T-helper 2 cell (primary cell): ENCODE results near the gene SCAF11.
"Not testable (repeated sequence)": the region's sequence is repeated elsewhere in the genome, so short reads cannot be mapped to it uniquely, and the experiment has no call there.

Experiments used
- DNase-seq, 5 experiments: peaks; one replicate each; pipeline versions ENCODE4 v3.0.0 to v3.0.0-alpha.2; 2012 to 2022
- total RNA-seq, 2 donors: gene quantifications; one replicate each; lab custom pipeline; 2026; lab: John Stamatoyannopoulos, UW

The SCAF11 gene, protein sequence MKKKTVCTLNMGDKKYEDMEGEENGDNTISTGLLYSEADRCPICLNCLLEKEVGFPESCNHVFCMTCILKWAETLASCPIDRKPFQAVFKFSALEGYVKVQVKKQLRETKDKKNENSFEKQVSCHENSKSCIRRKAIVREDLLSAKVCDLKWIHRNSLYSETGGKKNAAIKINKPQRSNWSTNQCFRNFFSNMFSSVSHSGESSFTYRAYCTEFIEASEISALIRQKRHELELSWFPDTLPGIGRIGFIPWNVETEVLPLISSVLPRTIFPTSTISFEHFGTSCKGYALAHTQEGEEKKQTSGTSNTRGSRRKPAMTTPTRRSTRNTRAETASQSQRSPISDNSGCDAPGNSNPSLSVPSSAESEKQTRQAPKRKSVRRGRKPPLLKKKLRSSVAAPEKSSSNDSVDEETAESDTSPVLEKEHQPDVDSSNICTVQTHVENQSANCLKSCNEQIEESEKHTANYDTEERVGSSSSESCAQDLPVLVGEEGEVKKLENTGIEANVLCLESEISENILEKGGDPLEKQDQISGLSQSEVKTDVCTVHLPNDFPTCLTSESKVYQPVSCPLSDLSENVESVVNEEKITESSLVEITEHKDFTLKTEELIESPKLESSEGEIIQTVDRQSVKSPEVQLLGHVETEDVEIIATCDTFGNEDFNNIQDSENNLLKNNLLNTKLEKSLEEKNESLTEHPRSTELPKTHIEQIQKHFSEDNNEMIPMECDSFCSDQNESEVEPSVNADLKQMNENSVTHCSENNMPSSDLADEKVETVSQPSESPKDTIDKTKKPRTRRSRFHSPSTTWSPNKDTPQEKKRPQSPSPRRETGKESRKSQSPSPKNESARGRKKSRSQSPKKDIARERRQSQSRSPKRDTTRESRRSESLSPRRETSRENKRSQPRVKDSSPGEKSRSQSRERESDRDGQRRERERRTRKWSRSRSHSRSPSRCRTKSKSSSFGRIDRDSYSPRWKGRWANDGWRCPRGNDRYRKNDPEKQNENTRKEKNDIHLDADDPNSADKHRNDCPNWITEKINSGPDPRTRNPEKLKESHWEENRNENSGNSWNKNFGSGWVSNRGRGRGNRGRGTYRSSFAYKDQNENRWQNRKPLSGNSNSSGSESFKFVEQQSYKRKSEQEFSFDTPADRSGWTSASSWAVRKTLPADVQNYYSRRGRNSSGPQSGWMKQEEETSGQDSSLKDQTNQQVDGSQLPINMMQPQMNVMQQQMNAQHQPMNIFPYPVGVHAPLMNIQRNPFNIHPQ (N-terminal part only)
- total RNA-seq, result 223 to 239 reads per million in 2 donors

DNA sequence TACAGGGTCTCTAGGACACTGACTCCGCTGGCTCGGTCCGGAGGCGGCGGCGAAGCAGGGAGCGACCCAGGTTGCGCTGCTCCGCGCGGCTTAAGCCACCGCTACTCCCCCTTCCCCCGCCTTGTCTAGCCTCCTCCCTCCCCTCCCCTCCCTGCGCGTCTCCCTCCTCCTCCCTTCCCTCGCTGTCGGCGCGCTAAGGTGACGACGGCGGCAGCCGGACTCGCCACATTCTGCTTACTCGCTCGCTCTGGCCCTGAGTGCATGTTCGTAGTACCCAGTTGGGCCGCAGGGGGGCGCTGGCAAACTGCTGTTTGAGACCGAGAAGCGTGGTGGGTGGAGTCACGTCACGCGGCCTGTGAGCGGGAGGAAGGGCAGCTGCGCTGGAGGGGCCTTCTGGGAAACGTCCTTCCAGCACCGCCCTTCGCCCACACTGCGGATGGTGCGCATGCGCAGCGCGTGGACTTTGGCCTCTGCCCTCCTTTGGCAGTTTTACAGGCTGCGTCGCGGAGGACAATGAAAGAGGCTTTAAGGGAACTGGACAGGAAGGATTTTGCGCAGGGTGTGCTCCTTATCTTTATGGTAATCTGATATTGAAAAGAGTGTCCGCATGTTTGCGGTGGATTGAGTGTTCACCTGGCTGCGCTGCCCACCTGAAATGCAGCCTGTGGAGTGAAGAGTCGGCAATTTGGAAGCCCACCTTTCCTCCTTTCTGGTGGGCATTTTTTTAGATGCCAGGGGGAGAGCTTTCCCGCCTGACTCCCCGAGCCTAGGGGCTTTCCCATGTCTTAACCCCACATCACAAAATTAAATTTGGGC is at the start of gene SCAF11:
SCAF11 (minus strand) TSS at position 107 of the 816 bp plus-strand sequence. CDS start 26,407 bp downstream, outside the sequence.
- DNase-seq, result peak; percentile 100

DNA sequence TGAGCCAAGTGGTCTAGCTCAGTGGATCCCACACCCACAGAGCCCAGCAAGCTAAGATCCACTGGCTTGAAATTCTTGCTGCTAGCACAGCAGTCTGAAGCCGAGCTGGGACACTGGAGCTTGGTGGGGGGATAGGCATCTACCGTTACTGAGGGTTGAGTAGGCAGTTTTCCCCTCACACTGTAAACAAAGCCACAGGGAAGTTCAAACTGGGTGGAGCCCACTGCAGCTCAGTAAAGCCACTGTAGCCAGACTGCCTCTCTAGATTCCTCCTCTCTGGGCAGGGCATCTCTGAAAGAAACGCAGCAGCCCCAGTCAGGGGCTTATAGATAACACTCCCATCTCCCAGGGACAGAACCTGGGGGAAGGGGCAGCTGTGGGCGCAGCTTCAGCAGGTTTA is 46.7 kb upstream of the SCAF11 start:
- DNase-seq, result not testable (repeated sequence)

DNA sequence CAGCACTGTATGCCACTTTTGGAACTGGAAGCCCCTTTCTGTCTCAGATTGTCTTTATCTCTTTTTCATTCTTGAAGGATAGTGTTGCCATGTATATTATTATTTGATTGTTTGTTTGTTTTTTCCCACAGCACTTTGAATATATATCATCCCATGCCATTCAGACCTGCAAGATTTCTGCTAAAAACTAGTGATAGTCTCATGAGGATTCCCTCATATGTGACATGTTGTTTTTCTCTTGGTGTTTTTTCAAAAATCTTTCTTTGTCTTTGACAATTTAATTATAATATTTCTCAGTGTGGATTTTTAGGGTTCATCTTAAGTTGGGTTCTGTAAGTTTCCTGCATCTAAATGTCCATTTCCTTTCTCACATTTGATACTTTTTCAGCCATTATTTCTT is 36.8 kb upstream of the SCAF11 start:
- no peak for DNase-seq

GRCh38 chr12:46024099-46024498 is 33.7 kb upstream of the SCAF11 start:
- DNase-seq, result no peak

- DNase-seq, result no peak
Measured at GRCh38 chr12:46020768-46021167, 30.4 kb upstream of the SCAF11 start.

- not testable (repeated sequence) for DNase-seq
Measured at GRCh38 chr12:46018712-46019111, 28.3 kb upstream of the SCAF11 start.

GRCh38 chr12:46017866-46018375 is 27.5 kb upstream of the SCAF11 start:
- not testable (repeated sequence) for DNase-seq

DNA sequence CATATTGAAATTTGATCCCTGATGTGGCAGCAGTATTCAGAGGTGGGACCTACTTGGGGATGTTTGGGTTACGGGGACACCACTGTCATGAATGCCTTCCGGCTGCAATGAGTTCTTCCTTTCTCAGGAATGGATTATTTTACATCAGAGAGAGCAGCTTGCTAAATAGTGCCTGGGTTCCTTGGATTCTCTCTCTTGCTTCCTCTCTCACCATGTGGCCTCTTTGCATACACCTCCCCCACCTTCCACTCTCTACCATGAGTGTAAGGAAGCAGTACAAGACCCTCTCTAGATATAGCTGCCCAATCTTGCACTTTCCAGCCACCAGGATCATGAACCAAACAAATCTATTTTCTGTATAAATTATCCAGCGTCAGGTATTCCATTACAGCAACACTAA is 15.4 kb upstream of the SCAF11 start:
- no peak for DNase-seq

DNA sequence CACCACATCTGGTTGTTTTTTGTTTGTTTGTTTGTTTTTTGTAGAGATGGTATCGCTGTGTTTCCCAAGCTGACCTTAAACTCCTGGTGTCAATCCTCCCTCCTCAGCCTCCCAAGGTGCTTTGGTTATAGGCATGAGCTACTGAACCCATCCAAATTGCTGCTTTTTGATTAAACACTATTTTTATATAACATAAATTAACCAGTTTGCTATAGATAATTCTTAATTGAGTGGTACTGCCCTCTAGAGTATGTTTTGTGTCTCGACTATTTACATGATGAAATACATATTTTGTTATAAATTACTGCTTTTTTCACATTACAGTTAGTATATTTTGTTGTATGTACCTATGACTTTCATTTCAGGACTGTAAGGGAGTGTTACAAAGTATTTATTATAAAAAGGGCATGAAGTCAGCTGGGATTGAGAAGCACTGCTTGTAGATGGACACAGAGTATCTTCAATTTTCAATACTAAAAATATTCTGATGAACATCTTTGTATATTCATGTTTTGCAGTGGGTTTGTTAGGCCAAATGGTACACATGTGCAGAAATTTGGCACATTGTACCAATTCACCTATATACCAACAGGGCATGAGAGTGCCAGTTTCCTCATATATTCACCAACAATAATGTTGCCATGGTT is 14.9 kb upstream of the SCAF11 start:
- peak in 1 of 5 experiments; percentile 24 for DNase-seq

DNA sequence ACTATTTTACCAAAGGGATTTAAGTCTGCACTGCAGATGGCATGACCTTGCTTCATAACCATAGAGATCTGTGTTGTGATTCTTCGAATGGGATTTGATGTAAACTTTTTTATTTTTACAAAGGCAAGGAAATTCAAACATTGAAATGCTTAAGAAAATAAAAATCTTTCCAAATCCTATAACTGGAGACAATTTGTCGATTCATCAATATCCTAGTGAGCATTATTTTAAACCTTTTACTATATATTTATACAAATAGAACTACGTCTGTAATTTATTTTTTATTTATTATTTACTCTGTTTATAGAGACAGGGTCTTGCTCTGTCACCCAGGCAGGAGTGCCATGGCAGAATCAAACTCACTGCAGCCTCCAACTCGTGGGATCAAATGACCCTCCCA is 14.3 kb upstream of the SCAF11 start:
- no peak for DNase-seq

DNA sequence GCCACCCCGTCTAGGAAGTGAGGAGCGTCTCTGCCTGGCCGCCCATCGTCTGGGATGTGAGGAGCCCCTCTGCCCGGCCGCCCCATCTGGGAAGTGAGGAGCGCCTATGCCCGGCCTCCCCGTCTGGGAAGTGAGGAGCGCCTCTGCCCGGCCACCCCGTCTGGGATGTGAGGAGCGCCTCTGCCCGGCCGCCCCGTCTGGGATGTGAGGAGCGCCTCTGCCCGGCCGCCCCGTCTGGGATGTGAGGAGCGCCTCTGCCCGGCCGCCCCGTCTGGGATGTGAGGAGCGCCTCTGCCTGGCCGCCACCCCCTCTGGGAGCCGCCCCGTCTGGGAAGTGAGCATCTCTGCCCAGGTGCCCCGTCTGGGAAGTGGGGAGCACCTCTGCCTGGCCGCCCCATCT is 9.7 kb upstream of the SCAF11 start:
- DNase-seq, result not testable (repeated sequence)

DNA sequence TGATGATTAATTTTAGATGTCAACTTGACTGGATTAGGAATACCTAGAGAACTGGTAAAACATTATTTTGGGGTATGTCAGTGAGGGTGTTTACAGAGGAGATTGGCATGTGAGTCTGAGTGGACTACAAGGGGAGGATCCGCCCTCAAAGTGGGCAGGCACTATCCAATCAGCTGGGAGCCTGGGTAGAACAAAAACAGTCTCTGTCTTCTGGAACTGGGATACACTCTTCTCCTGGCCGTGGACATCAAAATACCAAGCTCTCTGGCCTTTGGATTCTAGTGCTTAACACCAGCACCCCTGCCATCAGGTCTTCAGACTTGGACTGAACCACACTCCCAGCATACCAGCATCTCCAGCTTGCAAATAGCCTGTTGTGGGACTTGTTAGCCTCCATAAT is 4.4 kb upstream of the SCAF11 start:
- no peak for DNase-seq

GRCh38 chr12:45991284-45992249 is 1.2 kb upstream of the SCAF11 start:
- peak; percentile 42 to 88 (median 58) for DNase-seq

GRCh38 chr12:45989721-45990467 is 480 bp downstream of the SCAF11 start:
- DNase-seq, result peak; percentile 23 to 70 (median 39)

DNA sequence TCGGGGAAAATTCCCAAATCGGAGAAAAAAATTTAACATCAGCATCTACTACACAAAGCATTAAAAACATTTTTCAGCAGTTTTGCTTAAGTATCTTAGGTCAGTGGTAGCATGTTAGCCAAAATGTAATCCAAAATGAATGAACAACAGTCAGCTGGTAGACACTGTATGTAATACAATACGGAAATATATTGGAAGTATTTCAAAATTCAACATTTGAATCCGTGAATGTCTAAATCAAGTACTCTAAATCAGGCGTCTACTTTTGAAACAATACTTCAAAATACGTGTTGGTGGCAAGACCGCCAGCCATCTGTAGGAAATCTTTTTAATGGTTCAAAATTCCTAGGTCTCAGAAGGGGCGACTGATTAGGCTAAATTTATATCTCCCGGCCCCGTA is 1.1 kb downstream of the SCAF11 start:
- DNase-seq, result no peak

DNA sequence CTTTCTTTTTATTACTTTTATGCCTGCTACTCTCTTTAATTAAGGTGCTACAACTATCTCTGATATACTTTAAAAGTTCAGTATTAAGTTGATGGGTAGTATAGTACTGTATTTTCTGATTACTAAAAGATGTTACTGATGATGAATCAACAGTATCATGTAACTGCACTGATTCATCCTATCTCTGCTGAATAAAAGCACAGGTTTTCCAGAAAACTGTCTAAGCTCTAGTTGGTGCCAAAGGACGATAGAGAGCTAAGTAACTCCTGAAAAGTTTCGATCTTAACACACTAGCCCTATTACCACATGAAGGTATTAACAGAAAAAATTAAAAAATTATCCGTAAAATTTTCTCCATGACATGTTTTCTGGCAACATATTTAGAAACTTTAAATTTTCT is 2.1 kb downstream of the SCAF11 start:
- DNase-seq, result no peak

DNA sequence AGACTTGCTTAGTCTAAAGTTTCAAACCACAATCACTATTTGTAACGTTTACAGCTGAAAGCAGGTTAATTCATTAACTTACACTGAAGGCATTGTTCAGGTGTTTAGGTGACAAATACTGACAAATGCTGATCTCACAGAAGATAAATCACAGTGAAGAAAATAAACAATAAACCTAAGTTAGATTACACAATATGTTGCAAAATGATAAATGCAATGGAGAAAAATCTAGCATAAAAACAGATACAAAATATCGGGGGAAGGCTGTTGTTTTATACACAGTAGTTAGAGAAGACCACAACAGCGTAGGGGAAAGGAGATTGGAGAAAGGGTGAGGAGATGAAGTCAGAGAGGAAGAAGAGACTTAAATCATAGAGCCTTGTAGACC is 3.0 kb downstream of the SCAF11 start:
- no peak for DNase-seq

- no peak for DNase-seq
Measured at GRCh38 chr12:45986641-45987339, 3.6 kb downstream of the SCAF11 start.
